GM23248 (cell line): ENCODE measurements around the gene DENND10.

ENCODE experiments used
- EZH2 ChIP-seq: fragments of 200-600 bp; sonication (generic); IDR thresholded peaks from 2 replicates; pipeline ENCODE4 v1.6.1; 2018; ENCODE audit warnings: antibody characterized with exemption, mild to moderate bottlenecking; ENCODE audit not compliant: insufficient read depth, poor library complexity, severe bottlenecking
- EZH2phosphoT487 ChIP-seq: fragments of 200-600 bp; sonication (generic); IDR thresholded peaks from 2 replicates; pipeline ENCODE4 v1.6.1; 2018; ENCODE audit warnings: antibody characterized with exemption, moderate library complexity, mild to moderate bottlenecking, low read depth; ENCODE audit not compliant: insufficient read depth

DNA sequence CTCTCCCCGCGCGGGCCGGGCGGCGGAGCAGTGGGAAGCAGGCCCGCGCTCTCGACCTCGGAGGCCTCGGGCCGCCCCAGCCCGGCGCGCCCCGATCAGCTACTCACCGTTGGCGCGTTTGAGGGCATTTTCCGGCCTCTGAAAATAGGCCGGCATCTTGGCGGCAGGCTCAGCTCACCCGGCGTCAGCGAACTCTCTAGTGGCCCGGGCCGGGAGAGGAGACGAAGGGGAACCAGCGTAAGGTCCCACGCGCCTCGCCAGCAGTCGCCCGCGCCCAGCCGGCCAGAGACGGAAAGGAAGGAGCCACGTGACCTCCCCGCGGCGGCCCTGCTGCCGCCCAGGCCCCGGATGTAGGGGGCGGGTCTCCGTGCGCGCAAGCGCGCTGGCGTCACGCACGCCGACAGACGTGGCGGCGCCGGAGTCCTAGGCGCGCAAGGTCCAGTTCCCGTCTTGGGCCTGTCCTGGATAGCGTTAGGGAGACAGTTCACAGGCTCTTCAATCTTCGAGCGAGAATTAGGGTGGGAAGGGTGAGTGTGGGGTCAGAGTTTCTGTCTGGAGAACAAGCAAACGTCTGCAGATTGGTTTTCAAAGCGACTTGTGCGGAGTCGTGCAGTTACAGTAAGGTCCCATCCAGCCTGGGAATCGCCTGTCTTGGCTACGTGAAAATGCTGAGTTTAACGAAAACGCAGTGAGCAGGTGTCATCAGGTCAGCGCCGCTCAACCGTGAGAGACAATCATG, 23.2 kb upstream of the DENND10 start, which contains the start of gene EIF3A:
- TF ChIP-seq EZH2 (no peak), EZH2phosphoT487 (no peak)
